GM12891 (cell line): ENCODE results near the gene ALPK3.

Experiments used
- POLR2AphosphoS5 ChIP-seq: IDR thresholded peaks from 2 replicates; pipeline ENCODE4 v1.6.1; 2011; ENCODE audit warnings: low read depth, low read length, control low read depth
- TAF1 ChIP-seq: IDR thresholded peaks from 2 replicates; pipeline ENCODE4 v1.6.1; 2011; ENCODE audit warnings: low read depth, low read length, control low read depth

GRCh38 chr15:84805221-84805620 is 11.9 kb upstream of the ALPK3 start:
- TF ChIP-seq POLR2AphosphoS5 (no peak), TAF1 (no peak)
